OCI-M2 (cell line): ENCODE results near the gene OAT.

Experiments
- DNase-seq: peaks from one replicate; lab custom pipeline; 2025; ENCODE audit not compliant: unreplicated experiment; lab: John Stamatoyannopoulos, UW

The OAT gene

DNA sequence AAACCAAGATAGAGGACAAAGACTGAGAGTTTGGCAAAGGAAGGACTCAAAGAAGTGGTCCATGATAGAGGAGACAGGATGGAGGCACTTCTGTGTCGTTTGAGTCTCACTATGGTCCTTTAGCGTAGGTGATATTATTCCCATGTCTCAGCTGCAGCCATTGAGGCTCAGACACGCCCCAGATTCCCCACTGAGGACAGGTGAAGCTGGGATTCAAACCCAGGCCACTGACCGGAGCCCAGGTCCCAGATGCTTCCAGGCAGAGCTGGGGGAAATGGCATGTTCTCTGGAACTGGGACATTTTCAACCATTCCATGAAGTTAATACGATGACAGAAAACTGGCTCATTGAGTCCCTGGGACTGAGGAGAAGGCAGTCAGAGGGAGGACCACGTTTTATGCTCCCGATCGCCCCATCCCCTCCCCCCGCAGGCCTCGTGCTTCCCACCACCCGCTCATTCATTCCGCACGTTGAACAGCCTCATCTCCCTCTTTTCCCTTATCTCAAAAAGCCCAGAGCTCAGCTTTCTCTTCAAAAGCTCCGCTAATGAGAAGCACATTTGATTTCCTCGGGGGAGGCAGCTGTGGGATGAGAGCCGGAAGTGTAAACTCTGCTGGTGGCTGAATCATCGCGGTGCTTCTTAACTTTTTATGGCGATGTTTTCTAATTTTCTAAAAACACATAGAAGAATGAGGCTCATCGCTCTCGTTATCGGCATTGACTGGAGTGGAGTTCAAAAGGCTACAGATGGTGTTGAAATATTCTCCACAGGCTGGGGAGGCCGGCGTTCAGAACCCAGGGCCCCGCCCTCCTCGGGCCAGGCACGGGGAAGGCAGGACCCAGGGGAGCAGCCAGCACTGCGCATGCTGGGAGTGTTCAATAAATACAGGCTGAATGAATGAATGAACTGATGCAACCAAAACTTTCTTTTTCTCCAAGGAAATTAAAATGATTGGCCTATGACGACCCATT is 64.0 kb downstream of the OAT start:
- no peak for DNase-seq

GRCh38 chr10:124353896-124354295 is 64.8 kb downstream of the OAT start:
- no peak for DNase-seq

DNA sequence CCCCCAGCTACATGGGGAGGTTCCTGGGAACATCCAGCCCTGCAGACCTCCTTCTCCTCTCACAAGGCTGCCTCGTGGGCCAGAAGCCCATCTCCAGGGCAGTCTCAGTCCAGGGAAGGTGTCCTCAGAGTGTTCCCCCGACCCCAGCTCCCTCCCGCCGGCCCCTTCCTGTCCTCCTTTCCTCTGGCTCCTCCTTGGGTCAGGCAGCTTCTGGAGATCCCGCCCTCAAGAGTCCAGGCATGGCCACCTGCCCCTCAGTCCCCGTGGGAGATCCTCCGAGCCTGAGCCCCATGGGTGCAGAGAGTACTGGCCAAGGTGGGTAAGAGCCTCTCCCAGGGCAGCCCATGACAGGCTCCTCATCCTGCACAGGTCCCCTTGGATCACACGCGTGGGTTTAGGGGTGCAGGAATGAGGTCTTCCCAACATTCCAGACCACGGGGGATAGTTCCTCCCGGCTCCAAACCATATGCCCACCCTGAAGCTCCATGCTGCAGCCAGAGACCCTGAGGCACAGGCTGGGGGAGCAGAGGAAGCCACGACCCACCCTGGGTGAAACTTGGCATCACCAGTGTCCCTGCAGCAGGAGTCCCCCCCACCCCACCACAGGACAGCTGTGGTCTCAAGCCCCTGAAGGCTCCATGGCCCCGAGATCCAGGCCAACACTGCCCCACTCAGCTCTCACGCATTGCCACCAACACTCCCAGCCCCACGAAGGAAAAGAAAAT is 65.5 kb downstream of the OAT start:
- DNase-seq: no peak

DNA sequence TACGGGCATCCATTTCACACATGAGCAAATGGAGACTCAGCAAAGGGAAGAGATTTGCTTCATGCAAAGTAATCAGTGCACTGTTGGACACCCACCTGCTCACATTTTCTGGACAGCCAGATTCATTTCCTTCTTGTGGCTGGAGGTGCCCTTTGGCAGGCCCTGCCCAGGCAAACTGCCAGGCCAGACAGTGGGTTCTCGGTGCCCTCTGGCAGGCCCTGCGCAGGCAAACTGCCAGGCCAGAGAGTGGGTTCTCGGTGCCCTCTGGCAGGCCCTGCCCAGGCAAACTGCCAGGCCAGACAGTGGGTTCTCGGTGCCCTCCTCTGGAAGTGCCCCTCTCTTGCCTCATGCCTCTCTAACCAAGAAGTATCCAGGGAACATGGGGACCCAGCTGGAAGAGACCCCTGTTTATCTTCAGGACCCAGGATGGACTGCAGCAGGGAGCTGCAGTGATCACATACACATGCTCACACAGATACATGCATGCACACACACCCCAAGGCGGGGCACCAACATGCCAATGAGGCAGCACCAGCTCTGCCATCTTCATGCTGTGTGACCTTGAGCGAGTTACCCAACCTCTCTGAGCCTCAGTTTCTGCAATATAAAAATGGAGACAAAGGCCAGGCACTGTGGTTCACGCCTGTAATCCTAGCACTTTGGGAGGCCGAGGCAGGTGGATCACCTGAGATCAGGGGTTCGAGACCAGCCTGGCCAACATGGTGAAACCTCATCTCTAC is 67.1 kb downstream of the OAT start:
- DNase-seq: no peak

- DNase-seq: no peak
Measured at GRCh38 chr10:124350806-124351205, 67.9 kb downstream of the OAT start.

GRCh38 chr10:124349996-124350280 is 68.8 kb downstream of the OAT start:
- DNase-seq: no peak

- no peak for DNase-seq
Measured at GRCh38 chr10:124349231-124349995, 69.3 kb downstream of the OAT start.

GRCh38 chr10:124348801-124349200 is 69.9 kb downstream of the OAT start:
- DNase-seq: no peak

- no peak for DNase-seq
Measured at GRCh38 chr10:124347956-124348355, 70.8 kb downstream of the OAT start.
